Caco-2 (cell line): ENCODE data around the gene TREH. TPM values are rescaled to one million over a fixed set of nuclear protein-coding genes. Genes with fewer than 3 reads are reported as not detected.
A peak's percentile ranks its signal among the peaks of the same experiment; 100 is the strongest.

Experiments
- BruUV-seq: library from RNA; stranded (reverse); fragments of 400-500 nt; replicated peaks from 2 replicates; lab custom pipeline; 2021; lab: Mats Ljungman, UMichigan
- CTCF ChIA-PET: fragments of 300-600 bp; sonication (Branson Sonifier 250); formaldehyde crosslinking; loops from one replicate; lab custom pipeline; 2022; ENCODE audit warnings: antibody characterized with exemption; lab: Charles Lee
- POLR2A ChIA-PET: fragments of 300-600 bp; sonication (Branson Sonifier 250); formaldehyde crosslinking; loops from one replicate; lab custom pipeline; 2022; ENCODE audit warnings: antibody characterized with exemption; lab: Charles Lee
- DNase-seq, 2 experiments: peaks; one replicate each; pipeline versions ENCODE4 v3.0.0 to v3.0.0-alpha.2; 2020 to 2022
- H3K27me3 ChIP-seq: replicated peaks from 2 replicates; pipeline ENCODE4 v1.6.0; 2011; ENCODE audit warnings: low read length; ENCODE audit not compliant: control insufficient read depth, insufficient read depth
- H3K36me3 ChIP-seq: 2 replicates; pipeline ENCODE4 v1.5.1; 2011; ENCODE audit warnings: low read length; ENCODE audit not compliant: control insufficient read depth, insufficient read depth
- H3K4me1 ChIP-seq: fragments of 250-450 bp; sonication (Bioruptor Pico); 2 replicates; pipeline ENCODE4 v1.5.1; 2020; ENCODE audit warnings: mild to moderate bottlenecking
- H3K4me3 ChIP-seq: 2 replicates; pipeline ENCODE4 v1.5.1; 2011; ENCODE audit warnings: low read depth, mild to moderate bottlenecking, control low read depth, low read length
- H3K9me3 ChIP-seq: fragments of 250-450 bp; sonication (Bioruptor Pico); 2 replicates; pipeline ENCODE4 v1.5.1; 2020; ENCODE audit warnings: mild to moderate bottlenecking, moderate library complexity
- H3K27ac Mint-ChIP-seq: one replicate; pipeline ENCODE4 v1.8.0; 2022; ENCODE audit warnings: mixed read lengths; ENCODE audit not compliant: unreplicated experiment
- H3K27me3 Mint-ChIP-seq: one replicate; pipeline ENCODE4 v1.8.0; 2022; ENCODE audit warnings: mixed read lengths; ENCODE audit not compliant: insufficient read depth, unreplicated experiment
- H3K36me3 Mint-ChIP-seq: one replicate; pipeline ENCODE4 v1.8.0; 2022; ENCODE audit warnings: mild to moderate bottlenecking, mixed read lengths; ENCODE audit not compliant: insufficient read depth, unreplicated experiment
- H3K4me1 Mint-ChIP-seq: one replicate; pipeline ENCODE4 v1.8.0; 2022; ENCODE audit warnings: low read depth, mixed read lengths; ENCODE audit not compliant: unreplicated experiment
- H3K4me3 Mint-ChIP-seq: one replicate; pipeline ENCODE4 v1.8.0; 2022; ENCODE audit warnings: mild to moderate bottlenecking, moderate library complexity, mixed read lengths; ENCODE audit not compliant: unreplicated experiment
- H3K9me3 Mint-ChIP-seq: one replicate; pipeline ENCODE4 v1.8.0; 2022; ENCODE audit warnings: mixed read lengths; ENCODE audit not compliant: unreplicated experiment
- CTCF ChIP-seq, 2 experiments: fragments of 200-600 bp in 1 of 2; IDR thresholded peaks; 1 replicate in 1 of 2; 2 replicates in 1 of 2; pipeline versions ENCODE4 v1.5.1 to v1.8.0; 2011 to 2022; ENCODE audit warnings: antibody characterized with exemption in 1 of 2, control low read depth in 1 of 2, inconsistent platforms in 1 of 2, low read depth in 1 of 2, low read length in 1 of 2, mild to moderate bottlenecking in 1 of 2, moderate library complexity in 1 of 2; ENCODE audit not compliant: insufficient read depth in 1 of 2, severe bottlenecking in 1 of 2, unreplicated experiment in 1 of 2
- intact Hi-C: fragments of 100-400 bp; cut with micrococcal nuclease; formaldehyde crosslinking; loops from one replicate; pipeline ENCODE4 v1.10.0; 2022; ENCODE audit not compliant: unreplicated experiment
- total RNA-seq: library from RNA; stranded (reverse); gene quantifications from 2 replicates; pipeline ENCODE4 v1.2.3, GENCODE V29; 2022

Gene TREH
- total RNA-seq, 1 experiment from 2014 or later = not detected

GRCh38 chr11:118674082-118674435 lies 5.4 kb downstream of the TREH start:
- Mint-ChIP-seq H3K27me3 (no peaks in the 10 kb centered on the region), H3K4me1 (peaks cover 26% of the 10 kb centered on the region), H3K36me3 (no peaks in the 10 kb centered on the region), H3K9me3 (peaks cover 18% of the 10 kb centered on the region), H3K4me3 (no peak overlapping the region), H3K27ac (no peak overlapping the region)
- Histone ChIP-seq H3K4me3 (no peak overlapping the region), H3K4me1 (peaks cover 13% of the 10 kb centered on the region), H3K27me3 (no peaks in the 10 kb centered on the region), H3K9me3 (peaks cover 27% of the 10 kb centered on the region), H3K36me3 (no peaks in the 10 kb centered on the region)
- intact Hi-C loops = no loop called here
- DNase-seq = no peak
- POLR2A ChIA-PET = no interaction called here
- CTCF ChIA-PET = no interaction called here
- no TSS peak for BruUV-seq
- no peak for TF ChIP-seq CTCF (IDR thresholded peaks at IDR 0.05; ENCODE audit: insufficient read depth in 1 of 2, low read depth in 1 of 2, low read length in 1 of 2, severe bottlenecking in 1 of 2, unreplicated experiment in 1 of 2)

- ChIA-PET CTCF (no interaction called here), POLR2A (no interaction called here)
- H3K9me3 ChIP-seq = peaks cover 27% of the 10 kb centered on the region
- TF ChIP-seq CTCF (IDR thresholded peaks at IDR 0.05; ENCODE audit: insufficient read depth in 1 of 2, low read depth in 1 of 2, low read length in 1 of 2, severe bottlenecking in 1 of 2, unreplicated experiment in 1 of 2) = no peak
- no peak for DNase-seq
- Mint-ChIP-seq H3K4me1 (peaks cover 22% of the 10 kb centered on the region), H3K4me3 (no peak overlapping the region), H3K27ac (no peak overlapping the region), H3K36me3 (no peaks in the 10 kb centered on the region), H3K27me3 (no peaks in the 10 kb centered on the region), H3K9me3 (peaks cover 20% of the 10 kb centered on the region)
- H3K4me3 ChIP-seq = no peak overlapping the region
- H3K27me3 ChIP-seq = no peaks in the 10 kb centered on the region
- BruUV-seq = no TSS peak
- H3K4me1 ChIP-seq = peaks cover 9% of the 10 kb centered on the region
- H3K36me3 ChIP-seq = no peaks in the 10 kb centered on the region
- intact Hi-C loops = no loop called here
These were observed 5.9 kb downstream of the TREH start for GRCh38 chr11:118673361-118674081.

GRCh38 chr11:118672846-118673245 lies 6.6 kb downstream of the TREH start:
- intact Hi-C loops = no loop called here
- Histone ChIP-seq H3K4me3 (no peak overlapping the region), H3K27me3 (no peaks in the 10 kb centered on the region), H3K4me1 (peaks cover 9% of the 10 kb centered on the region), H3K36me3 (no peaks in the 10 kb centered on the region), H3K9me3 (peaks cover 27% of the 10 kb centered on the region)
- no peak overlapping the region for H3K4me3 Mint-ChIP-seq
- POLR2A ChIA-PET = no interaction called here
- CTCF ChIA-PET = no interaction called here
- H3K36me3 Mint-ChIP-seq = no peaks in the 10 kb centered on the region
- no peak overlapping the region for H3K27ac Mint-ChIP-seq
- peaks cover 22% of the 10 kb centered on the region for H3K4me1 Mint-ChIP-seq
- no TSS peak for BruUV-seq
- peaks cover 20% of the 10 kb centered on the region for H3K9me3 Mint-ChIP-seq
- no peaks in the 10 kb centered on the region for H3K27me3 Mint-ChIP-seq
- TF ChIP-seq CTCF (IDR thresholded peaks at IDR 0.05; ENCODE audit: insufficient read depth in 1 of 2, low read depth in 1 of 2, low read length in 1 of 2, severe bottlenecking in 1 of 2, unreplicated experiment in 1 of 2) = peak in 1 of 2 experiments; percentile 31
- DNase-seq = no peak
